Activated CD4-positive, CD25-positive, alpha-beta regulatory T cell treated with anti-CD3 and anti-CD28 coated beads, Interleukin-2, amount 50 U/mL, for 72 hours (primary cell): ENCODE data around the gene TRIM47.

Experiments
- DNase-seq: peaks from one replicate; pipeline ENCODE4 v3.0.0; 2021

Gene TRIM47

DNA sequence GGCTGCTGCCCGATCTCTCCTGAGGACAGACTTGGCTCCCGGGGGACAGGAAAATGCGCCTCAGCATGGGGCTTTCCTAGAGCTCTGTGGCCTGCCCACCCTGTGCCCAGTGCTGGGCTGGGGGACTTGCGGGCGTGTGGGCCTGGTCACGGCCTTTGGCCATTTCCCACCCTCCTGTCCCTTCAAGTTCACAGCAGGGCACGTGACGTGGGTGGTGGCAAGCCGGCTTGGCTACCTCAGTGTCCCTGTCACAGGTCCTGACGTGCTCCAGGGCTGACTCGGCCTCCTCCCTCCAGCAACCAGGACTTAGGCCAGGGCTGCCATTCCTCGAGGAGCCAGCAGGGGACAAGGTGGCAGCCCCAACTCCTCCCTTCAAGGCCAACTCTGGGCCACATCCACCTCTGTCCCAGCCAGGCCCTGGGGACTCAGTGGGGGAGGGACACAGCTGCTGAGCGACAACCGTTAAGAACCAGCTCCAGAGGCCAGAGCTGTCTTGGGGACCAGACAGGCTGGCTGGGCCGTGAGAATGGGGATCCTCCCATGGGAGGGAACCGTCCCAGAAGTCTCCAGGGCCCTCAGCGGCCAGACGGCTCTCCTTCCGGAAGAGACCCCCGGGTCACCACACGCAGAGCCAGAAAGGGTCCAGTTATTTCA, 33.2 kb downstream of the TRIM47 start:
- DNase-seq = peak; percentile 64

DNA sequence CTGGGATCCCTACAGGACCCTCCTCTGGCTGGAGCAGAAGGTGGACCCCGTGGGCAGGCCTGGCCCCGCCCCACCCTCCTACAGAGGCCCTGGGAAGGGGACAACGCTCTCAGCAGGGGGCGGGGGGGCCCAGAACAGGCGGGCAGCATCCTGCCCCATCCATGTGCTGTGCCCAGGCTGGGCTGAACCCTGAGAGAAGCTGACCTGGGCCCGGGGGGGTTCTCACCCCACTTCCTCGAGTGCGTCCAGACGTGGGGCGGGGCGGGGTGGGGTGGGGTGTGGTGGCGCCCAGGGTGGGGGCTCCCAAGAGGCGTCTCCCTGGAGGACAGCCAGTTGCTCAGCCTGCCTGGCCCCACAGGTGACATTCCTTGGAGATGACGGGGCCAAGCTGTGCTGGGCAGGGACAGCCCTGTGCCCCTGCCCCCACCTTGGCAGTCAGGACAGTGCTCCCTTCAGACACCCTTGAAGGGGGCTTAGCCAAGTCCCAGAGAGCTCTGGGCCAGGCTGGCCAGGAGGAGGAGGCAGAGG, 33.8 kb downstream of the TRIM47 start:
- no peak for DNase-seq

DNA sequence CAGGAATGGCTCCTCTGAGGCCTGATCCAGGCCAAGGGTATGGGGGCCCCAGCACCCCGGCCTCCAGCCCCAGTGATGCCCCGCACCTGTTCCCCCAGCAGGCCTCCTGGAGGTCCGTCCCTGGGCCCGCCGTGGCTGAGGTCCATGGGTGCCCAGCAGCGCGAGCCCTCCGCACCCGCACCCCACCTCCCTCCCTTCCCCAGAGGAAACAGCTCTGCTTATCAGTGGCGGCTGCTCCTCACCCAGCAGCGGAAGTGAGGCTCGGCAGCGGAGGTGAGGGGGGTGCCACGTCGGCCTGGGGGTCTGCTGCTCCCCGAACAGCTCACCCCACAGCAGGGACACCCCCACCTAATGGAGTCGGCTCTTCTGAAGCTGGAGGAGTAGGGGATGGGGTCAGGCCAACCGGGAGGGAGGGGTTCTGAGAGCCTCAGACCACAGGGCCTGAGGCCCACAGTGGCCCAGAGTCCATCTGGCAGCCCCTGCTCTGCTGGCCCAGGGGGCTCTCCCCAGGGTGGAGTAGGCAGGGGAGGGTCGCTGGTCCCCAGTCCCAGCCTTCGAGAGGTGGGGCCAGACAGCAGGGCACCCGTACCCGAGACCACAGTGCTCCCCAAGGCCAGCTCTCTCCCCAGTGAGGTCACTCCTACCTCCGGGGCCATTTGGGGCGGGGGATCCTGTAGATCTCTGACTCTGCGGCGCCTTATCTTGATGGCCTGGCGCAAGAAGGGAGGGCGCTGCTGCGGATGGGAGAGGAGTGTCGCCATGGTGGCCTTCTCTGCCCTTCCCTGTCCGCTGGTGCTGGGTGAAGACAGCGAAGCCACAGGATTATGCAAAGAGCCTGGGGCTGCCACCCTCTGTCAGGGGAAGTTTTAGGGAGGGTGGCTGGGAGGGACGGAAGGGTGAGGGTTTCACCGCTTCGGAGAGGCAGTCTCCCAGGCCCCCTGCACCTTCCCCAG, 34.5 kb downstream of the TRIM47 start, which contains the start of gene UNC13D:
Gene UNC13D (minus strand): TSS at position 828 of the 953 bp plus-strand sequence. CDS start 67 bp downstream, at position 761.
- peak; percentile 61 for DNase-seq

DNA sequence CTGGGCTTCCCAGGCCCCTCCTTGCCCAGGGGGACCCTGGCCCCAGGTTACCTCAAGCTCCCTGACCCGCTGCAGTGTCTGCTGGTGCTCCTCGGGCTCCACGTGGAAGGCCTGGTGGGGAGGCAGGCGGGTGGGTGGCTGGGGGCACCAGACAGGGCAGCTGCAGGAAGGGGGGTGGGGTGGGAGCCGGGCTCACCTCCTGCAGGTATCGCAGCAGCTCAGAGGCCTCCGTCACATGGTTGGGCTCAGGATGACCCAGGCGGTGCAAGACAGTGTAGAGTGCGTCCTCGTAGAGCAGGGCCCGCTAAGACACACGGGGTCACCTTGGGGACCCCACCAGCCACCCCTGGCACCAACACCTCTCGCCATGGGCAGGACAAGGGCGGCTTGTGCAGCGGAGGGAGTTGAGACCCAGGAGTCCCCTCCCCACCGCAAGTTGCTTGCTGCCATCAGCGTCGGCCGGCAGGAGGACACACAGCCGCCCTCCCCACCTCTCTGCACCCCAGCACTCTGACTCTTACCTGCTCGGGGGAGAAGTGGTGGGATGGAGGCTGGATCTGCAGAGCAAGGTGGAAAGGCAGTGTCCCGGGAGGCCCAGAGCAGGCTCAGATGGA, 35.3 kb downstream of the TRIM47 start:
- DNase-seq = peak; percentile 51

DNA sequence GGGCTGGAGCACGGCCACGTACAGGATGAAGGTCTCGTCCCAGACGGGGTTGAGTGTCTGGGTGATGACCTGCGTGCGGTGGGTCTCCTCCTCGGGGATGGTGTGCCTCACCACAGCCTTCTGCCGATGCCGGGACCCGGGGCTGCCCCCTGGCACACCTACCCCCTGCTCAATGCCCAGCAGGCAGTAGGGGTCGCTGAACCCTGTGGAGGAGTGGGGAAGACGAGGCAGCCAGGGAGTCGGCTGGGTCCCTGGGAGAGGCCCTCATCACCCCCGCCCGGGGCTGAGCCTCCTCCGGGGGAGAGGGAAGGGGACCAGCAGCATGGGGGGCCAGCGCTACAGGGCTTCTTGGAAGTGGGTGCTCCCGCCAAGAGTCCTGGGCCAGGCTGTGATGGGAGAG, 36.0 kb downstream of the TRIM47 start:
- DNase-seq = no peak

DNA sequence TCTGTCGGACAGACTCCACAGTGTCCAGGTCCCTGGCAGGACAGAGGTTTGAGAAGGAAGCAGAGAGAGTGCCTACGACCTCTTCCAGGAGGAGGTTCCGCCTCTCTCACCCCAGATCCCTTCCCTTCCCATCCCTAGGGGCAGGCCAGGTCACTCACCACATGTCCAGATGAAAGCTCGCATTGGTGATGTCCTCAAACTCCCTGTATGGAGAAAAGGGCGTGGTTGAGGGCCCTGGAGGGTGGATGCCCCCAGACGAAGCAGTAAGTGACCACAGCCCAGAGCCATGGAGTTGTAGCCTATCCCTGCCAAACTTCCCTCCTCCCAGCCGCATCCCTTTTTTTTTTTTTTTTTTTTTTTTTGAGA, 37.6 kb downstream of the TRIM47 start:
- no peak for DNase-seq

DNA sequence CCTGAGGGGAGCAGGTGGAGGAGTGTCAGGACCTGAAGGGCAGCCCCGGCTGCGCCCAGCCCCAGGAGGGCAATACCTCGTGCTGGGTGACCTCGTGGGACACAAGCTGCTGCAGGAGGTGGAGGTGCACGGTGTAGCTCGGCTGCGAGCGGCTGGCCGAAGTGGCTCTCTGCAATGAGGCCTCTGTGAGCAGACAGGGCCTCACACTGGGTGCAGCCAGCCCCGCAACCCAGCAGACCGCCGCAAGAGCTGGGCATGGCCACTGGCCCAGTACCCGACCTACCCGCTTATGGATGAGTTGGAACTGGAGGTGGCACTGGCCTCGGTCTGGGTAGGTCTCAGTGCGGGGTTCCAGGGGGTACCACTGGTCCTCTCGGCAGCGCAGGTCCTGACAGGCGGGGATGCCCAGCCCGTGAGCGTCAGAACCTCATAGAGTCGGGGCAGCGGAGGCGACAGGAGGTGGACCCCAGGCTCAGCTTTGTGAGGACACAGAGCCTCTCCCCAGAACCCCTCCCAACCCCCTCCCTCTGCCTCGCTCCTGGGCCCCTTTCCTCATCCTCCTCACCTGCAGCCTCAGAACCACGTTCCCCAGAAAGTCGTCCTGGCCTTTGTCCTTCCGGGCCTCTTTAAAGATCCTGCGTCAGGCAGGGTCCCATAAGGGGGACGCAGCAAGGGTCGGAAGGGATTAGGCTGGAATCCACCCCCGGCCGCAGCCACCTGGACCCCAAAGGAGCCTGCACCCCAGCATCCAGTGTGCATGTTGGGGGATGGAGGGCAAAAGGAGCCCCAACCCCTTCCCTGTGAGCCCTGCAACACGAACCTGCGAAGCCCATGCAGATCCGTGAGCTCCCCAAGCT, 38.2 kb downstream of the TRIM47 start:
- DNase-seq = no peak

DNA sequence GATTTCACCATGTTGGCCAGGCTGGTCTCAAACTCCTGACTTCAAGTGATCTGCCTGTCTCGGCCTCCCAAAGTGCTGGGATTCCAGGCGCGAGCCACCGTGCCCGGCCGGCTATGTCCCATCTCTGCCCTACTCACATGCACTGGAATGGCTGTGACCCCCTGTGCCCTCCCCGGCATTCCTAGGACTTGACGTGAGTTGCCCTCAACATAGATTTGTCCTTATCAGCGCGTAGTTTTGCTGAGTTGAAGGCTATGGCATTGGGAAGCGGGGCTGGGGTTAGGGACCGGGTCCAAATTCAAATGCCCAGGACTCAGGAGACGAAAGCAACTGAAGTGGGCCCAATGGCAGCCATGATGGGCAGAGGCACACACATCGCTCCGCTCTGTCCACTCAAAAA, 40.0 kb downstream of the TRIM47 start:
- no peak for DNase-seq

DNA sequence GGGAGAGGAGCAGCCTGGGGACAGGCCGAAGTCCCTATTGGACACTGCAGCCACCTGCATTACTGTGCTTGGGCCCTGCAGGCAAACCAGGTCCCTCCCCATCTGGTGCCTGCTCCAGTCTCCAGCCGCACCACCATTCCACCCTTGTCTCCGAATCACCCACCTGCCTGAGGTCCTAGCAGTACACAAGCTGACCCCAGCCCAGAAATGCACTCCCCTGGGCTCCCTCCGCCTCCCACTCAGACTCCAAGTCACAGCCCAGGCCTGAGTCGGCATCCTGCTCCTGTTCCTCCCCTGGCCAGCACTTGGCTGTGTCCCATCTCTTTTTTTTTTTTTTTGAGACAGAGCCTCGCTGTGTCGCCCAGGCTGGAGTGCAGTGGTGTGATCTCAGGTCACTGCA, 40.5 kb downstream of the TRIM47 start:
- no peak for DNase-seq

DNA sequence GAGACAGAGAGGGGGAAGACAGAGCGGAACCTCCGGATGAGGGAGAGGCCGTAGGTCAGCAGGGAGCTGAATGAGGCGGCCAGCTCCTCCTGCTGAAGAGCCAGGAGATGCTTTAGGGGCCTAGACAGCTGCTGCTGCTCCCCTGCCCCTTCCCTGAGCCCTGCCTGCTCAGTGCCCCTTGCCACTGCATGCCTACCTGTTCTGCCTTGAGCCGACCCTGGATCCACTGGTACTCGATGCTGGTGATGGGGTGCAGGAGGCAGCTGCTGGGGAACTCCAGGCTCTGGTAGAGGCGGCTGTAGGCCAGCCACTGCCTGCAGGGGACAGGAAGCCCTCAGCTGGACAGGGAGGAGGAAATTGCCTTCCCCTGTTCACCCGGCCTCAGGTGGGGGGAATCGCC, 41.8 kb downstream of the TRIM47 start:
- DNase-seq = no peak

DNA sequence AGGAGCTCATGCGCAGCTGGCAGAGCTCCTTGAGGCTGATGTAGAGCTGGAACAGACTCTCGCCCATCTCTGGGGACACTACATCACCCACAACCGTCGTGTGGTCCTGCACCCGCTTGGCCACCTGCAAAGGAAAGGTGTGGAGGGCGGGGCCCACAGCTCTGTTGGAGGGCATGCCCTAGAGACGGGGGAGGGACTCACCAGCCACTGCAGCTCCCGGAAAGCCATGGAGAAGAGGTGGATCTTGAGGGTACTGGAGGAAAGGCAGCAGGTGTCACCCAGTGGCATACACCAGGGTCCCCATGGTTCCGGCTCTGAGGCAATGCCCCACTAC, 42.8 kb downstream of the TRIM47 start:
- no peak for DNase-seq

DNA sequence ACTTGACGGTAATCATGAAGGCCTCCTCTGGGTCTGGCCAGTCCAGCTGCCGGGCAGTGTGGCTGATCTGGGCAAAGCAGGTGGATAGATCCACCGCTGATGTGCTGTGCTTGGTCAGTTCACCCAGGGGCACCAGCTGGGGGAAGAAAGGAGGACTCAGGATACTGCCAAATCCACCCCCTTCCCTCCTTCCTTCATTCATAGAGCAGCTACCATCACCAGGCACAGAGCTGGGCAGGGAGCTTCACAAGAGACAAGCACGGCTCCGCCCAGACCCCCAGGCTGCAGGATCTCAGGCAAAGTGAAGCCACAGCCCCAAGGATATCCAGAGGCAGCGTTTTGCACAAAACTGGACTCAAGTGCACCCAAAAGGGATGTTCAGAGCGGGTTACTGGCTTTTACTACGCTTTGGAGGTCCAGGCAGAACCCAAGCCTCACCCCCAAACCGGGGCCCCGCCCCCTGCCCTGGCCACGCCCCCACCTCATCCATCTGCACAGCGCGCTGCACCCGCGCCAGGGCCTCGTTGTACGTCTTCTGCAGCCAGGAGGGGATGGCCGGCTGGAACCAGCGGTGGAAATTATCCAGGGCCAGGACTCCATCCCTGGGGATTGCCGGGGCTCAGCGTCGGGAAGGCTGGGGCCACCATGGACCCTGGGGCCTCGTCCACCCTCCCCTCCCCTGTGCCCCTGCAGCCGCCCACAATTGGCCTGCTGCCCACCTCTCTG, 43.3 kb downstream of the TRIM47 start:
- no peak for DNase-seq

DNA sequence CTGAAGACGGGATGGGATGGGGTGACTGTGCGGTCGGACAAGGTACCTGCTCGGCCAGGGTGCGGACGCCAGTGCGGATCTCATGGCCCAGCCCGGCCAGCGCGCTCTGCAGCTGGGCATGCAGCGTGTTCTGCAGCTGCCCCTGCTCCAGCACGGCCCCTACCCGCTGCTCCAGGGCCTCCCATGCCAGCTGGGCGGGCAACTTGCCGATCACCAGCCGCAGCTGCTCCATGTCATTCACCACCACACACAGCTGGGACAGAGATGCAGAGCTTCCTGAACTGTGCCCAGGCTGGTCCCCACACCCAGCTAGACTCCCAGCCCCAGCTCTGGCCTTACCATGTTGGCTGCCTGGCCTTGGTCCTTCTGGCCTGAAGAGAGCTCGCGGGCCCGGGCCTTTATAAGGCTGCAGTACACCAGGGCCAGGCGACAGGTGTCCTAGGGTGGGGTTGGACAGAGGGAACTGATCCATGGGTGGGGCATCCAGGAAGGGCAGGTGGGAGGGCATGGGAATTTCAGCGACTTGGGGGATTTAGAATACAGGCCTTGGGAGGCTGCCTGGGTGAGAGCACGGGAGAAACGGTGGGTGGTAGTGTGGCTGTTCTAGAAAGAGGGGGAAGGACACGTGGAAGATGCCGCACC, 44.0 kb downstream of the TRIM47 start:
- no peak for DNase-seq

DNA sequence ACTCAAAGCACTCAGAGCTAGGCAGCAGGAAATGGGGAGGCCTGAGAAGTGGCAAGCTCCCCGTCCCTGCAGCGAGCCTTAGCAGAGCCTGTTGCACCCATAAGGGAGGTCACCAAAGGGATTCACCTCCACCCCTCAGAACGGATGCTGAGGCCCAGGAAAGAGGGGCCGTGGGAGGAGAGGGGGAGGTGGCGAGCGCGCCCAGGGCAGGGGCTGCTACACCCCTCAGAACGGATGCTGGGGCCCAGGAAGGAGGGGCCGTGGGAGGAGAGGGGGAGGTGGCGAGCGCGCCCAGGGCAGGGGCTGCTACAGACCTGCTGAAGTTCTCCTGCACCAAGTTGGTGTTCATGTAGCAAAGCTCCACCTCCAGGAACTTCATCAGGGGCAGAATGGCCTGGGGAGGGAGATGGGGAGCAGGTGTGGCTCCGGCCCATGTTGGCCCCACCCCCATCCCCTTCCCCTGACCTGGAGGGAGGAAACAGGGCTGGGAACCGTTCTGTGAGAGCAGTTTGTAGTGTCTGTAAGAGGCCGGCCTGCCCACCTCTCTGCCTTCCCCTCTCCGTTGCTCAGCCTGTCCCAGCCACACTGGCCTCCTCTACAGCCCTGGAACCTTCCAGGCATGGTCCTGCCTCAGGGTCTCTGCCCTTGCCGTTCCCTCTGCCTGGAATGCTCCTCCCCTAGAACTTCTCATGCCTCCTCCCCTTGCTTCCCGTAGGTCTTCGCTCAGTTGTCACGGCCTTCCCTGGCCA, 45.6 kb downstream of the TRIM47 start:
- no peak for DNase-seq

DNA sequence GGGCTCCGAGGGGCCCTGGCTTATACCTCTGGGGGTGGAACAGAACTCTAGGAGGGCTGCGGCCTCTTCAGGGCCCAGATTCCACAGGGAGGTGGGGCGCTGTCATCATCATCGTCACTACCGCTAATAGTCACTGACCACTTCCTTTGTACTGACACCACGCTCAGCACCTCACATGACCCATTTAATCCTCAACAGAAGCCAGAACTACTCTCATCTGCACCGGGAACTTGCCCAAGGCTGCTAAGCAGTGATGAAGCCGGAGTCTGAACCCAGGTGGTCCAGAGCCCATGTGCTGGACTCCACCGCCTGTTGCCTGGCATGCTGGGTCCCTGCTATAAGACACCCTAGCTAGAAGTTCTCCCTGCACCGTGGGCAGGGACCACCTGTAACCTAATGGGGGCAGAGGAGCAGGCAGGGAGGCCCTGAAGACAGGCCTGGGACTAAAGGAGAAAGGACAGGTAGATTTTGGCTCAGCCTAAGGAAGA, 46.2 kb downstream of the TRIM47 start:
- DNase-seq = no peak

DNA sequence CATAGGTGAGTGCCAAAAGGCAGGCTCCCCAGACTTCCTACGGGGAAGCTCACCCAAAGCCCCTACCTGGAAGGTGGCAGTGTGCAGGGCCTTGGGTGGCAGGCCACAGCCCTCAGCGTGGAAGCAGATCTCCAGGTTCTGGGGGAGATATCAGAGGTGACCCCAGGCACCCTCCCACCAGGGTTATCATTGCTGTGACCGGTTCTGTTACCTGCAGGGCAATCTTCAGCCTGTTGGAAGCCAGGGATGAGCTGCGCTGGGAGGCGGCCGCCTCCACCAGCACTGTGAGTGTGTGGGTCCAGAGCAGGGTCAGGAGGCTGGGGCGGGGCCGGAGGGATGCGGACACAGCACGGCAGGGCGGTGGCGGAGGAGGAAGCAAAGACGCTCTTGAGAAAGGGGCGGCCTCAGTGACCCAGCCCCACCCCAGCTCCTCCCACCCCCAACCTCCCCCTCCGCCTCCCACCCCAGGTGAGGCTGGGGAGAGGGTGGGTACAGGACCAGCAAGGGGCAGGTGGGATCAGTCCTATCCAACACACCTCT, 47.3 kb downstream of the TRIM47 start:
- no peak for DNase-seq

DNA sequence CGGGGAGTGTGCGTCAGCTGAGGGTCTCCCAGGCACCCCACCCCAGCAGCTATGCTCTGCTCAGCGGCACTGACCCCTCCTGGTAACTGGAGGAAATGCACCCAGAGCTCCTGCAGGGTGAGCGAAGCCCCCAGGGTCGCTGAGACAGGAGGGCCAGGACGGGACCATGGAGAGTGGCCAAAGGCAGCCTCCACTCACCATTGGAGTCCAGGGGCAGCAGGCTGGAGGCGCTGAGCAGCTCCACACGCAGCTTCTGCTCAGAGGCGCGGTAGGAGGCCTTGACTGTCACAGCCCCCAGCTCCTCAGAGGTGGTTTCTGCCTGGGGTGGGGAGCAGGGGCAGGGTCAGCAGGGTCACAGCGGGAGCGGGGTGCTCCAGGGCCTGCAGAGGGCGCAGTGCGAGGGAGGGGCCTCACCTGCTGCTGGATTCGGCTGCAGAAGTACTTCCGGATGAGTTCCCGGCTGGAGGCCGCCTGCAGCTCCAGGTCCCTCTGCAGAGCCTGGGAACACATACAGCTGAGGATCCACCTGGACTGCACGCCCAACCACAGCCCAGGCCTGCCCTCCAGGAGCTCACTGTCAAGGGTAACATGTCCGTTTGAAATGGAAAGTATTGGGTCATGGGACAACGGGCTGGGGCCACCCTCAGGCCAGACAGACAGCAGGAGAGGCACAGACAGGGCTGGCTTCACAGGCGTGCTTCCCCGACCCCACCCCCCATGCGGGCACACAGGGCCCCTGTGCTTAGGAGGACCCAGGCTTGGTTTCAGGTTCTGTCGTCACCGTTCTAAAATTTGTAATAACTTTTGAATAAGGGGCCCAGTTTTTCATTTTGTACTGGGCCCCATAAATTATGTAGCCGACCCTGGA, 48.0 kb downstream of the TRIM47 start:
- no peak for DNase-seq

DNA sequence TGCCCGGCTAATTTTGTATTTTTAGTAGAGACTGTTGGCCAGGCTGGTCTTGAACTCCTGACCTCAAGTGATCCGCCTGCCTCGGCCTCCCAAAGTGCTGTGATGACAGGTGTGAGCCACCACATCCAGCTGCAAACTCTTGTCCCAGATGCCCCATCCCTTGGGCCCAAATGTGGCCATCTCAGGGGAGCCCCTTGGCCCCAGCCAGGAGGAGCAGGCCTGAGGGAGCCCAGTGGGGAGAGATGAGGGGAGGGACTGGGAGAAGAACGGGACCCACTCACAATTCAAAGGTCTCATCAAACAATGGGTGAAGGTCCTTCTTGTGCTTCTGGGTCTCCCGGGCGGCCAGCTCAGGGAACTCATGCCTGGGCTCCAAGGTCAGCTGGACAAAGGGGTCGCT, 48.6 kb downstream of the TRIM47 start:
- DNase-seq = no peak

DNA sequence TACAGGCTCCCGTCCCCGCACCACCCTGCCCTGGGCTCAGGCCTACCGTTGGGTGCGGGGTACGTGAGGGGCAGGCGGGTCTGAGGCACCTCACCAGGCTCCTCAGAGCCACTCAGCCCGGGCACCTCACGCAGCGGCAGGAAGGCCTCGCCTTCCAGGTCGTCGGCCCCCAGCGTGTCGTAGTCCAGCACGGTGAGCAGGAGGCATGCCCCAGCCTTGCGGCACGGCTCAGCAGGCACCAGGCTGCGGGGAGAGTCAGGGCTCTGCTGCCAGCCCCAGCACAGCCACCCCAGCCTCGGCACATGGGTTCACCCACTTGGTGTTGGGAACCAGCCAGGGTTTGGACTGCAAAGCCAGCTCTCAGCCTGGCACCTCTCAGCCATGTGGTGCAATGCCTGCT, 49.6 kb downstream of the TRIM47 start:
- DNase-seq = no peak
